Activated T-cell treated with anti-CD3 and anti-CD28 coated beads for 24 hours (primary cell): ENCODE data around the gene RALGAPA2.

Experiments used
- DNase-seq: peaks from one replicate; pipeline ENCODE4 v3.0.0-alpha.2; 2020; ENCODE audit warnings: low read depth

The RALGAPA2 gene

DNA sequence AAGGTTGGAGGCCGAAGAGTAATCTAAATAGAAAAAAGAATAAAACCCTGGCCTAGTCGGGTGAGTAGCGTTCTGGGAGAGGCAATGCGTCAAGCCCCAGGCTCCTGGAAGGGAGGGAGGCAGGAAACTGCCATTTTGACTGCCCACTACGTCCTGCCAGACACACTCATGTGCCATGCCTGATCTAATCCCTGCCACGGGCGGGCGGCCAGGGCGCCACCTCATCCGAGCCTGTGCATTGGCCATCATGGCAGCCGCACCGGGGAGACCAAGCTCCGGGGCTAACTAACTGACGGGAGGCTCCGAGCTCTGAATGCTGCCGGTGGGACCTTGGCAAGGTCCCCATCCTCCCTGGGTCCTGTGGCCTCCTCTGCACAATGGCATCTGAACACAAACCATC, 275.8 kb downstream of the RALGAPA2 start:
- no peak for DNase-seq

DNA sequence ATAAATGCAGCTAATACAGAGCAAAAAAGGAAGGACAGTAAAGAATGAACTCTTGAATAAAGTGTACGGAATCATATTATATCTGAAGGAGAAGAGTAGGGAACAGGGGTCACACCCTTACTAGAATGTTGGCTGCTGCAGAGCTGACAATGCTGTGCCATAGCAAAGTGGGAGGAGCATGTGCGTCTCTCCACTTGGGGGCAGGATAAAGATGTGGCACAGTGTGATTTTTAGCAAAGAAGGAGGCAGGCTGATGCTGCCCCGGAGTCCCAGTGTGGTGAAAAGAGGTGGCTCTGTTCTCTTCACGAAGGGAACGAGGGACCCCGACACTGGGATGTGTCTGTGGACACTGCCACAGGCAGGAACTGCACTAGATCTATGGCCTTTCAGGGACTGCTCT, 277.0 kb downstream of the RALGAPA2 start:
- no peak for DNase-seq

DNA sequence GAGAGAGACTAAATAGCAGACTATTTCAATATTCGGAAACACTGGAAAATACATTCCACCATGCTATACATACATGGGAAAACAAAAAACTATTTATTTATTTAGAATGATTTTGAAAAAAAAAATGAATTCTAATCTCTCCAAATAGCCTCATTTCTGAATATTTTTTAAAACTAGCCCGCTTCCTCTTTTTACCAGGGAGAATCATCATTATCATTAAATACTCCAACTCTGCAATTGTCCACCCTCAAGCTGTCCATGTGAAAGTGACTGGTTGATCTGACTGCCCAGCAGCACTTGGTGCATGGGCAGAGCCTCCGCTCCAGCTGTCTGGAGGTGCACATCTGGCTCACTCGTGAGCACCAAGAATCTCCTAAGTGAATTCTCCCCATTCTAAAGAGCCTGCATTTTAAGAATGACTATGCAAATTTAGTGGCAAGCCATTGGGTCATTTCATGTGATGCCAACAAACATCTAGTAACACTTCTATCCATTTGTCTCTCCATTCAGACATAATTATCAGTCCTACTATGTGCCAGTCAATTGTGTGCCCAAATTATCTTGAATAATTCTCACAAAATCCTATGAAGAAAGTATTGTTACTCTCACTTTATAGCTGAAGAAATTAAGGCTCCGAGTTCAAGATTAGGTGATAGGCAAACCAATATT, 279.7 kb downstream of the RALGAPA2 start:
- DNase-seq: no peak

DNA sequence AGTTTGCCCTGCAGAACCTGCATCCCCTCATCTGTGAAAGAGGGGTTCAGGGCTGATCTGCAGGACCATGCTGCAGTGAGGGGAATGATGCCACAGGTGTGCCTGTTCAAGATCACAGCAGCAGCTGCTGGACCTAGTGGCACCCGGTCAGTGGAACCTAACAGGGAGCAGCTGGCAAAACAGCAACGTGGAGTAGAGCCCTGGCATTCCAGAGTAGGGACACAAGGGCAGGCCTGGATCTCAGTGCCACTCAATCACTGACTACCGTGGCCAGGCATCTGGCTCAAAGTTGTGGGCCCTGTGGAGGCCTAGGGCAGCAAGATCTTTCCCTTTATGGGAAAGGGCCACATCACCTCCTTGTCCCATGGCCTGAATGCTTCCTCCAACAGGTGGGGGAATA, 282.4 kb downstream of the RALGAPA2 start:
- DNase-seq: no peak

DNA sequence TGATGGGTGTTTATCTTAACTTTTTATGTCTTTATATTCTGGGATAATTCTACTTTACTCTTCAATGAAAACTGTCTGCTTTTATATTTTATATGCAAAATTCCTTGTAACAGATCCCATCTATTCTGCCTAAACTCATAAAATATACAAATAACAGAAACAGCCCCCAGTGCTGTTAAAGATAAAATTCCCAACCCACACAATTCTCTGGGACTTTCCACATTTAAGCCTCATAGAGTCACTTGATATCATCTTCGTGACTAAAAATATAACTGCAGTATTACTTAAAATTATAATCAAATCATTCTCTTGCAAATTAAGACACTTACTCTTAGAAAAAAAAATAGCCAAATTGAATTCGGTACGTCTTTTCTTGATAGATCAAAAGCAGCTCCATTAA, 284.4 kb downstream of the RALGAPA2 start:
- no peak for DNase-seq

DNA sequence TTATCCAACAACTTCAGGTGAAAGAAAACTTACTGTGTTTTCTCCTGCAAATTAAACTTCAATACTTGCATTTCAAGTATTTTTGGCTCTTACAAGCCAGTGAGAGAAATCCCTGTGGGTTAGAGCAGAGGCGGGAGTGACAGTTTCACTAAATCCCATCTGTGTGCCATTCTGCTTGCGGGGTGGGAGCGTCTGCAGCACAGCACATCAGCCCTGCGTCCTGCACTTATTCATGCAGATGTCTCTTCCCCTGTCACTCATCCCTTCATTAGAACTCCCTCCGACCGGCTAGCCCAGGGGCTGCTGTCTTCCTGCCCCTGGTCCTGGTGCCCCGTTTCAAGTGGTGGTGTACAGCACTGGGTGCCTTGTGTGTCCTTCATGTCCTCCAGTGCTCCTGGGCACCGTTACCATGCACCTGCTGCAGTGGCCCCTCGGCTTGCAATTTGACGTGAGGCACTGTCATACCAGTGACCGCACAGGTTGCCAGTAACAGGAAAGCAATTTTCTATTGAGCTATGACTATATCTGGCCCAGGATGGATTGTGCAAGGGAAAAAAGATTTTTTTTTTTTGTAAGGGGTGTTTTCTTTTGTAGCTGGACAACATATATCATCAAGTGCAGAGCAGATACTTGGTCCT, 285.1 kb downstream of the RALGAPA2 start:
- no peak for DNase-seq

DNA sequence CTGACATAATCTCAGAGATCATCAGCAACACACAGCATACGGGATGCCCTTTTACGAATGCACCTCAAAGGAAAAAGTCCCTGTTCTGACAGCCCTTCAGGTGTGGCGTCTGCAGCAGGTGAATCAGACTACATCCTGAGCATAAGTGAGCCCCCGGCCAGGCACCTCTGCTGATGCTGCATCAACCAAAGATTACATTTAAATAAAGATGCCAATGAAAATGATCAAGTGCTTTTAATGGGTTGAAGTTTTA, 285.9 kb downstream of the RALGAPA2 start:
- no peak for DNase-seq

DNA sequence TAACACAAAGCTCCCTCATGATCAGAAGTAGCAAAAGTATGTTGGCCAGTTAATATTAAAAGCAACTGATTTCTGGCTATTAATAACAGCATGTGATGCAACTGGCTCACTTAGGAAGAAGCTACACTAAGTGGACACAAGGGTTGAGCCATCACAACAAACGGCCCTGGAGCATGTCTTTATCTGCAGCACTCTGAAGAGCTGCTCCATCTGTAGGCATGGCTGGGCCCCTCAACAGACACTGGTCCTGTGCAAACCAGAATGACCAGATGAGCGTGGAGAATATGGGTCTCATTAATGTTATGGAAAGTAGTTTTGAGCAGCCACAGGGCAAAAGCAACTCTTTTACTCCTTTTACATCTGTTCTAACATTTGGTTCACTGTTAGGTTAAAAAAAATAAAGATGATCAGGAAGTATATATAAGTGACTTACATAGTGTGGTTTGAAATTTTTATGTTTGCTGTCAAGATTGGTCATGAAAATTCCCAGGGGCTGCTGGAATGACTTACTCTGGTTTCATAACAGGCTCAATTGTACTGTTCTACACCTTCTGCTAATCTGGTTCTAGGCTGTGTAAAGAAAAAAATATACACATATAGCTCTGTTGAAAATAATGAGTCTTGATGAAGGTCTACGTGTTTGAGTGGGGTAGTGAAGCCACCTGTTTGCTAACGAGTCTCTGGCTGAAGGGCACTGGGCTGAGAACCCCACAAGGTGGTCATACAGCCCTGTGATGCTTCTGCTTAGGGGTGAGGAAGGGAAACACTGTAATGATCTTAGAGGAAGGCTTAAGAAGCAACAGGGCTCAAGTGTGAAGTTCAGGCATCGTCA, 286.4 kb downstream of the RALGAPA2 start:
- no peak for DNase-seq

DNA sequence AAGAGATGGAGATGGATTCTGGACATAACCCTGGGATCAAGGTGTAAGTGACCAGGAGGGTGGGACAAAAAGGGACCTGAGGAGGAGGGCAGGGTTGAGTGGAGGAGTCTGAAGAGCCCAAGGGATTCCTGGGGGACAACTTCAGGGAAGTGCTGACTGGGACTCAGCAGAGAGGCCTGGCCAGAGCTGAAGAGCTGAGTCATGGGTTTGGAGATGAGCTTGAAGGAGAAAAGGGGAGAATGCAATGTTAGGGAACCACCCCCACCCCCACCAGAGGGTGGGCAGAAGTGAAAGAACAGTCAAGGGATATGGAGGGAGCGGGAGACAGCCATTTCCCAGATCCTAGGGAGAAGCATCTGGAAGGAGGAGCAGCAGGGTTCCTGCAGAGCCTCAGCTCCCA, 289.3 kb downstream of the RALGAPA2 start:
- DNase-seq: no peak

DNA sequence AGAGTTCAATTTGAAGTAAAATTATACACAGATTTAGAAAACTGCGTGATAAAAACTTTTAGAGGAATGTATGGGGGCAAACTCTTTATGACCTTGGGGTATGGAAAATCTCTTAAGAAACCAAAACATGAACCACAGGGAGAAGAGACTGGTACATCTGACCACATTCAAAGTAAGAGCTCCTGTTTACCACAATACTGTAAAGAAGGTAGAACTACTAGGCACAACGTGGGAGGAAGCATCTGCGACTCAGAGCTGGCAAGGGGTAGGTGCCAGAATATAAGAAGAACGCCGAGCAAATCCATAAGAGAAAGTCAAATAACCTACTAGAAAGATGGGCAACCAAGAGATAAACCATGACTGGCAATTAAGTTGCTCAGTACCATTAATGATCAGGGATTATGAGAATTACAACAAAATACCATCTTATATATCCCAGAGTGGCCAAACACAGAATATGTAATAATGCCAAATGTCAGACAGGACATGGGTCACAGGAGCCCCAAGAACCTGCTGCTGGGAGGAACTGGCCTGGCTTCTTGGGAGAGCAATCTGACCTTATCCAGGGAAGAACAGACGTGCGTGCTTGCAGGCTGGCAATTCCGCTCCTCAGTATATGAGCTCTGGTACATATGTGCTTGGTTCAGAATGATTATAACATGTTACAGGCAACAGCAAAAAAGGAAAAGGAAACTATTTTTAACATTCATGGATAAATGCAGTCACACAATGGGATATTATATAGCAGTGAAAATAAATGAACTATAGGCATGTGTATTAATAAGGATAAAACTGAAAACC, 294.4 kb downstream of the RALGAPA2 start:
- DNase-seq: no peak

DNA sequence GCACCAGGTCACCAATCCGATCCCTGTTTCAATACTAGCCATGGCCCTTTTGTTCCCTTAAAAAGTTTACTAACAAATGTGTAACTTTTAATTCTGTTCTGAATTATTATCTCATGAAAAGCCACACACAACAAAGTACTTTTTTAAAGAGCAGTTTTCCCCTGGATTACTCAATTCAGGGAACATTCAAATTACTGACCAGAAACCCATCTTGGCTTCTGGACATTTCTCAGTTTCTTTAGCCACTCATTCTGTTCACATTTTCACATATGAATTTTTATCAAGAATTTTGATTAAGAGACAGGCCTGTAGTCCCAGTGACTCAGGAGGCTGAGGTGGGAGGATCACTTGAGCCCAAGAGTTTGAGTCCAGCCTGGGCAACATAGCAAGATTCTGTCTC, 297.1 kb downstream of the RALGAPA2 start:
- DNase-seq: no peak

DNA sequence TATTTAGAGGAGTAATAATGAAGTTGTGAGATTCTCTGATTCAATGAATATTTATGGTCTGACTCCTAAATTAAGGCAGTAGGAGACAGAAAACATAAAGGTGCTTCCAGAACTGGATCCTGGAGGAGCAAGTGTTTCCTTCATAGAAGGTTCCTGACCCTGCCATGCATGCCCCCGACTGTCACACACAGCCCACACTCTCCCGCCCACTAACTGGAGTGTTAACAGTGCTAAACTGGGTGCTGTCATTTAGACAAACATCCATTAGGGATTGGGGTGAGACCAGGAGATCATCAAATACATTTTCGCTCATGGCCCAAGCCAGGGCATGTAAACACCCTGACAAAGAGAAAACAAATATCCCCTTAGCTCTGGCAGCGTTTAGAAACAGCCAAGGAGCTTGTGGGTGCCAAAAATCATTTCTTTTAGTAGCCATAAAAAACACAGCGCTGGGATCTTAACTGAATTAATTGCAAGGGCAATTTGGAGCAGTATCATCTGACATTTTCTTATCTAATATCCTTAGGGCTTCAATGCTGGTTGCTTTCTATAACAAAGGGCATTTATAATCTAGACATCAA, 297.7 kb downstream of the RALGAPA2 start:
- no peak for DNase-seq

DNA sequence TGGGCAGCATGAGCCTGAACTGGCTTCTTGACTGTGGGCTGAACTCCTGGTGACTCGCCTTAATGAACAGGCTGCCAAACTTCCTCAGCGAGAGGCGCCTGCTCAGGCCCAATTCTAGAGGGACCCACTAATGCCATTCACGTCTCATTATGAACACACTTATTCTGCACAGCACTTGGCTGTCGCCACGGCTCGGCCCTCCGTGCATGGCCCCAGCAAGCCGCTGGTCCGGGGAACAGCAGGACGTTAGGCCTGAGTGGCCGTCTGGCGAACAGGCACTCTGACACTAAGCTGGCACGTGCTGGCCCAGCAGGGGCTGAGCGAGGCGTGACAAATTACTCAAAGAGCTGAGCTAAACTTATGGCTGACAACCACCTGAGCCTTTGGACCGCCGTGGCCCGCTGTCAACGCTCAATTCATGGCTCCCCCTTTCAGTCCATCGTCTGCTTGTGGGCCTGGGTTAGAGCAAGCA, 298.6 kb downstream of the RALGAPA2 start:
- DNase-seq: no peak

DNA sequence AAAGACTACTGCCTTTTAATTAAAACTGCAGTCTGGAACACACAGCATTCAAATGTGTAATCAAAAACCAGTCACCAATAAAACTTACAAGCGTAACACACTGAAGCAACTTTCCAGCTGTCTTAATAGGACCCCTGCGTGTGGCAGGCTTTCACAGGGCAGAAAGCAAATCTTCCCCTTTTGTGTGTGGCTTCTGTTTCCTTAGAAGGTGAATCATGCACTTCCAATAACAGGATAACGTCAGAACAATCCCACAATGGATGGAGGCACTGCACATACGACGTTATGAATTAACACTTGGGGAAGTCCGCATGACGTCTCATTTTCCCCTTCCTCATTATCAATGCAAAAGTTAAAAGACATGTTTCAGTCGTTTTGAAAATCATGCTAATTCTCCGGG, 299.7 kb downstream of the RALGAPA2 start:
- peak; percentile 7 for DNase-seq

DNA sequence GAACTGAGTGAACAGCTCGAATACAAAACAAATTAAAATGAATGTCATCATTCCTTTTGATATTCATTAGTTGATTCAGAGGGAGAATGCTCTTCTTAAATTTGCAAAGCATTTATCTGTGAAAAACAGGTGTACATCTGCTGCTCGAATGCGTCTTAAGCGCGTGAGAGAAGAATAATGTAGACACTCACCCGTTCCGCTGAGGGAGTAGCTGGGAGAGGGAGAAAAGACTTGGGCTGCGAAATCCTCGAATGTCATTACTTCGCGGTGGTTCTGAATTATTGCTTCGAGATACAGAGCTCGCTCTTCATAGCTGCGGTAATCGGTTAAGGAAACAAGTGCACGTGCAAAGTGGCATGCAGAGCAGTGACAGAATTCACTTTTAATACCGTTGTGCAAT, 300.6 kb downstream of the RALGAPA2 start:
- DNase-seq: no peak

DNA sequence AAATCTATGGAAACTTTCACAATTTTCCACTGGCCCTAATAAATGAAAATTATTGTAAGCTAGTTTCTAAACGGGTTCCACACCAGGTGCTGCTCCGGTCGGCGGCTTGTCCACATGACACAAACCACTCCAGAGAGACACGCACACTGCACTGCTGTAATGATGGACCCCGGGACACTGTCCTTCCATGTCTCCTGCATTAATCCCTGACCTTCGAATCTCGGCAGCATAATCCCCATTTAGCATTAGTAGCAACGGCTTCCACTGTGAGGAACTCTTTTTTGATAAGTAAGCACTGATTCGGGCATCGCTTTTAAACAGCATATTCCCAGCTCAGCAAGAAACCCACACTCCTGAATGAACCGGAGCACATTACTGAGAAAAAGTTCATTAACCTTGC, 301.0 kb downstream of the RALGAPA2 start:
- DNase-seq: no peak

DNA sequence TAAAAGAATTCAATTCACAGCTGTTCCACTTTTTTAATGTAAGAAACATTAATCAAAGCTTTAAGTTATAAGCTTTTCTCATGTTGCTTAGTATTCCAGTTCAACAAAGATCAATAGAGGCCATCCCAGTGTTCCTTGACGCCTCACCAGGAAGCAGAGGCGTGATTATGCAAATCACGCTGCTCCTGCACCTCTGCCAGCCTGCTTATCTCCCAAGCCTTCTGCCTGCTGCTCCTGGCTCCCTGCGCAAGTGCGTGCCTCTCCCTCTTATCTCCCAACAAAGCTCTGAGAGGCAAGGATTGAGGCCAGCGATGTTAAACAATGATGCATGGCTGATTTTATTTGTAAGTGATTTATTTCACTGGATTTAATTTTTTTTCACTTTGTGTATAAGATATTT, 301.8 kb downstream of the RALGAPA2 start:
- no peak for DNase-seq

DNA sequence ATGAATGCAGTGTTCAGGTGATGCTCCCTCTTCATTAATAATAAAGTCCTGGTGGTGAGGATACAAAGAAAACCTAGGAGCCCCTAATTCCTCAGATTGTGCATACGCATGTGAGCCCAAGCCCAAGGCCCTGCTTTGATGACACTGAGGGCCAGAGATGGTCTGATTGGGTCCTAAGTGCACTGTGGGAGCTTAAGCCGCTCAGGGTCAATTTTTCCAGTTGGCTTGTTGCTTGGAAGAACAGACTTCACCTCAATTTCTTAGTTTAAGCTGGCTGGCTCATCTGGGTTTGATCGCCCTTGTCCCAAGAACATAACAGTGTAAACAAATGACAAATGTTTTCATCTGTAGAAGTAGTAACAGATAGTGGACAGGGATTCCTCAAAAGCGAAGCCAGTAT, 303.1 kb downstream of the RALGAPA2 start:
- no peak for DNase-seq

DNA sequence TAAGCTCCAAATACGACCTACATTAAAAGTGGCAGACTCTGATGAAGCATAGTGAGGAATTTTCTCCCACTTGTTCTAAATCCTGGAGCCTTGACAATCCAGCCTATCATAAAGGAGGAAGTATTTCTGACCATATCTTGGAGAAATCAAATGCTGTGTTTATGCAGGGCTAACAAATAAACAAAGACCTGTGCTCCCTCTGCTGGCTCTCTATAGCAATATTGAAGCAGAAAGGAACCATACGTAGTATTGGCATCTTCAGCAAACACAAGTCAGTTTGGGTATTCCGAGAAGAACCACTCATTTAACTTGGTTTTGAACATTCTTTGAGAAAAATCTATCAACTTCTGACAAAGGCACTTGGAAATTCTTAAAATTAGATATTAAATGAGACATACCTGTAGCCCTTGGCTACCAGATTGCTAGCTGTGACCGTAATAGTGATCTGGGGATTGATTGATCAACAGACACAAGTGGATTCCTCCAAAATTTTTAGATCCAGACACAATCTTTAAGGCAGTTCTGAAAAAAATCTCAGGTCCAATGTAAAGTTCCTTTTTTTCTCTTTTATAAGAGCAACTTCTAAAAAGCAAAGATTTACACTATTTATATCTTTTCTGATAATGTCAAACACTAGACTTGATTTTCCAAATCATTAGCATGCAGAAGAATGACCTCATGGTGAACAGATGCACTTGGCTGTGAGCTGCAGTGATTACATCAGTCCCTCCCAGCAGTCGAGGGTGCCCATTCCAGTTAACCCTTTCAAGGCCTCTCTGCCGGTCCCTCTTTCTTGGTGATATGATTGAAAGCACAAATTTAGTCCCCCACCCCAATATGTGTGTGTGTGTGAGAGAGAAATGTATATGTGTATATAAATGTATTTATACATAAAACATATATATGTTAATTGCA, 304.3 kb downstream of the RALGAPA2 start:
- no peak for DNase-seq

DNA sequence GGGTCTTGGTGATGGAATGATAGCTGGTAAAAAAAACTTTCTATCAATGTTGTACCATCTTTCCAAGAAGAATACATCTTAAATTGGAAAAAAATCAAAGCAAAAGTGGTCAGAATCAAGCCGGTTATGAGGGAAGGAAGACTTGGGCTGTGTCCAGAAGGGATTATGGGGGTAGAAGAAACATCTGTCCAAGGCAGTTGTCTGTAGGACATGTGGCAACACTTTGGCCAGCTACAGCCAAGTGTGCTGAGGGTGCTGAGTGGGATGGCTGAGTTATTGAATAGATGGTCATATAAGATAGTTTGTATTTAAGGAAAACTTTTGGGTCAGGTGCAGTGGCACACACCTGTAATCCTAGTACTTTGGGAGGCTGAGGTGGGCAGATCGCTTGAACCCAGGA, 306.1 kb downstream of the RALGAPA2 start:
- no peak for DNase-seq

DNA sequence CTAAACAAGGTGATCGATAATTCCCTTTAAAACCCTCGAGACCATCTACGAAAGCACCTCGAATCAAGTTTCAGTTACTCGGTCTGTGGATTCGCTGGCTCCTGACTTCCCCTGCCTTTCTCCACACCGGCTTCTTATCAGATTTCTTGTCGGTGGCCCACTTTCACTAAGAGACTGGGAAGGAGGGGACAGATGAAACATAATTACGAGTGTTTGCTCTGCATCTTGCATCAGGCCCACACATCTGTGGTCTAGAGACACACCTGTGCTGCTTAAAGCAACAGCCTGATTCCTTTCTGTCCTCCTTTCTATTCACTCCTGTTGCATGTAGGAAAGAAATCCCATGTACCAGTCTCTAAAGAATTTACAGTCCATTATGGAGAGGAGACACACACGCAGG, 306.8 kb downstream of the RALGAPA2 start:
- DNase-seq: no peak
